NCI-H69 (cell line): ENCODE measurements around the gene EMD.
"Not testable (repeated sequence)": the region's sequence is repeated elsewhere in the genome, so short reads cannot be mapped to it uniquely, and the experiment has no call there.

Experiments used
- DNase-seq: peaks from one replicate; lab custom pipeline; 2025; lab: John Stamatoyannopoulos, UW

EMD gene

GRCh38 chrX:154396363-154396762, 17.3 kb downstream of the EMD start:
- not testable (repeated sequence) for DNase-seq

- peak; percentile 76 for DNase-seq
Measured at GRCh38 chrX:154396973-154397887, 18.1 kb downstream of the EMD start.

GRCh38 chrX:154397888-154398667, 19.0 kb downstream of the EMD start, which contains the start of gene RPL10:
Gene RPL10, plus strand, starts transcription at chrX:154398377. Its CDS starts 143 bp downstream, at chrX:154398520.
- peak; percentile 97 for DNase-seq

- peak; percentile 81 for DNase-seq
Measured at GRCh38 chrX:154398668-154399526, 19.8 kb downstream of the EMD start.

- no peak for DNase-seq
Measured at GRCh38 chrX:154399527-154400368, 20.7 kb downstream of the EMD start.

- not testable (repeated sequence) for DNase-seq
Measured at GRCh38 chrX:154400369-154400817, 21.3 kb downstream of the EMD start.

- peak; percentile 16 for DNase-seq
Measured at GRCh38 chrX:154401045-154401799, 22.1 kb downstream of the EMD start.

GRCh38 chrX:154401918-154402621, 23.0 kb downstream of the EMD start:
- peak; percentile 30 for DNase-seq

GRCh38 chrX:154402622-154403127, 23.6 kb downstream of the EMD start:
- DNase-seq: no peak

- DNase-seq: no peak
Measured at GRCh38 chrX:154403192-154403591, 24.1 kb downstream of the EMD start.

- DNase-seq: no peak
Measured at GRCh38 chrX:154403858-154404257, 24.8 kb downstream of the EMD start.

GRCh38 chrX:154404625-154405192, 25.6 kb downstream of the EMD start:
- DNase-seq: no peak

- no peak for DNase-seq
Measured at GRCh38 chrX:154408659-154409221, 29.6 kb downstream of the EMD start.

GRCh38 chrX:154409222-154409871, 30.3 kb downstream of the EMD start, which contains the start of gene DNASE1L1:
Gene DNASE1L1, minus strand, starts transcription at chrX:154409254. Its CDS starts 3,686 bp downstream, at chrX:154405568.
- DNase-seq: no peak

- peak; percentile 72 for DNase-seq
Measured at GRCh38 chrX:154411981-154412340, 32.9 kb downstream of the EMD start.

GRCh38 chrX:154412468-154412867, 33.4 kb downstream of the EMD start:
- peak; percentile 52 for DNase-seq

- no peak for DNase-seq
Measured at GRCh38 chrX:154413142-154413541, 34.0 kb downstream of the EMD start.

GRCh38 chrX:154417157-154417556, 38.1 kb downstream of the EMD start:
- peak; percentile 82 for DNase-seq
